DOHH2 (cell line): ENCODE measurements around the gene GPATCH3.
"Not testable (repeated sequence)": the region's sequence is repeated elsewhere in the genome, so short reads cannot be mapped to it uniquely, and the experiment has no call there.

Experiments used
- H3F3A ChIP-seq: fragments of 200-600 bp; sonication (generic), shearing (Covaris generic); 2 replicates; pipeline ENCODE4 v1.6.0; 2016; ENCODE audit warnings: antibody characterized with exemption, mild to moderate bottlenecking; ENCODE audit not compliant: control insufficient read depth, insufficient read depth
- H3K27ac ChIP-seq: fragments of 200-600 bp; sonication (generic); 2 replicates; pipeline ENCODE4 v1.5.1; 2014; ENCODE audit warnings: low read depth, mild to moderate bottlenecking, low read length, moderate library complexity
- H3K27me3 ChIP-seq: fragments of 200-600 bp; sonication (generic); 2 replicates; pipeline ENCODE4 v1.6.1; 2014; ENCODE audit warnings: mild to moderate bottlenecking, low read length, mixed read lengths; ENCODE audit not compliant: control insufficient read depth
- H3K36me3 ChIP-seq: fragments of 200-600 bp; sonication (generic); 2 replicates; pipeline ENCODE4 v1.6.1; 2014; ENCODE audit warnings: mild to moderate bottlenecking, low read length, moderate library complexity, mixed read lengths; ENCODE audit not compliant: control insufficient read depth
- H3K4me1 ChIP-seq: fragments of 200-600 bp; sonication (generic); 2 replicates; pipeline ENCODE4 v1.6.1; 2014; ENCODE audit warnings: mild to moderate bottlenecking, low read length, mixed read lengths; ENCODE audit not compliant: control insufficient read depth
- H3K4me2 ChIP-seq: fragments of 200-600 bp; sonication (generic); 2 replicates; pipeline ENCODE4 v1.6.0; 2014; ENCODE audit warnings: mild to moderate bottlenecking, low read length, moderate library complexity
- H3K4me3 ChIP-seq: fragments of 200-600 bp; sonication (generic); 2 replicates; pipeline ENCODE4 v1.5.1; 2014; ENCODE audit warnings: mild to moderate bottlenecking, low read length, mixed read lengths
- H3K79me2 ChIP-seq: fragments of 200-600 bp; sonication (generic); 2 replicates; pipeline ENCODE4 v1.6.1; 2014; ENCODE audit warnings: mild to moderate bottlenecking, low read length, mixed read lengths; ENCODE audit not compliant: control insufficient read depth
- H3K9me2 ChIP-seq: fragments of 200-600 bp; sonication (generic); replicated peaks from 2 replicates; pipeline ENCODE4 v1.6.1; 2014; ENCODE audit warnings: mild to moderate bottlenecking, low read length, mixed read lengths; ENCODE audit not compliant: control insufficient read depth
- H3K9me3 ChIP-seq: fragments of 200-600 bp; sonication (generic); 2 replicates; pipeline ENCODE4 v1.6.1; 2014; ENCODE audit warnings: antibody characterized with exemption, low read length, mixed read lengths; ENCODE audit not compliant: control insufficient read depth, insufficient read depth
- H4K20me1 ChIP-seq: fragments of 200-600 bp; sonication (generic); 2 replicates; pipeline ENCODE4 v1.6.0; 2014; ENCODE audit warnings: low read depth, mild to moderate bottlenecking, antibody characterized with exemption, low read length, moderate library complexity; ENCODE audit not compliant: control insufficient read depth, insufficient read depth
- EZH2phosphoT487 ChIP-seq: fragments of 200-600 bp; sonication (generic); IDR thresholded peaks from 2 replicates; pipeline ENCODE4 v1.6.1; 2017; ENCODE audit warnings: borderline replicate concordance, mild to moderate bottlenecking, antibody characterized with exemption, low read length, moderate library complexity, mixed read lengths
- TF ChIP-seq, protein P1 (sequence below): fragments of 200-600 bp; sonication (generic); IDR thresholded peaks from one replicate; pipeline ENCODE4 v1.5.1; 2014; ENCODE audit warnings: antibody characterized with exemption, mild to moderate bottlenecking, low read depth, low read length; ENCODE audit not compliant: poor library complexity, severe bottlenecking

Gene GPATCH3, protein sequence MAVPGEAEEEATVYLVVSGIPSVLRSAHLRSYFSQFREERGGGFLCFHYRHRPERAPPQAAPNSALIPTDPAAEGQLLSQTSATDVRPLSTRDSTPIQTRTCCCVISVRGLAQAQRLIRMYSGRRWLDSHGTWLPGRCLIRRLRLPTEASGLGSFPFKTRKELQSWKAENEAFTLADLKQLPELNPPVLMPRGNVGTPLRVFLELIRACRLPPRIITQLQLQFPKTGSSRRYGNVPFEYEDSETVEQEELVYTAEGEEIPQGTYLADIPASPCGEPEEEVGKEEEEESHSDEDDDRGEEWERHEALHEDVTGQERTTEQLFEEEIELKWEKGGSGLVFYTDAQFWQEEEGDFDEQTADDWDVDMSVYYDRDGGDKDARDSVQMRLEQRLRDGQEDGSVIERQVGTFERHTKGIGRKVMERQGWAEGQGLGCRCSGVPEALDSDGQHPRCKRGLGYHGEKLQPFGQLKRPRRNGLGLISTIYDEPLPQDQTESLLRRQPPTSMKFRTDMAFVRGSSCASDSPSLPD

DNA sequence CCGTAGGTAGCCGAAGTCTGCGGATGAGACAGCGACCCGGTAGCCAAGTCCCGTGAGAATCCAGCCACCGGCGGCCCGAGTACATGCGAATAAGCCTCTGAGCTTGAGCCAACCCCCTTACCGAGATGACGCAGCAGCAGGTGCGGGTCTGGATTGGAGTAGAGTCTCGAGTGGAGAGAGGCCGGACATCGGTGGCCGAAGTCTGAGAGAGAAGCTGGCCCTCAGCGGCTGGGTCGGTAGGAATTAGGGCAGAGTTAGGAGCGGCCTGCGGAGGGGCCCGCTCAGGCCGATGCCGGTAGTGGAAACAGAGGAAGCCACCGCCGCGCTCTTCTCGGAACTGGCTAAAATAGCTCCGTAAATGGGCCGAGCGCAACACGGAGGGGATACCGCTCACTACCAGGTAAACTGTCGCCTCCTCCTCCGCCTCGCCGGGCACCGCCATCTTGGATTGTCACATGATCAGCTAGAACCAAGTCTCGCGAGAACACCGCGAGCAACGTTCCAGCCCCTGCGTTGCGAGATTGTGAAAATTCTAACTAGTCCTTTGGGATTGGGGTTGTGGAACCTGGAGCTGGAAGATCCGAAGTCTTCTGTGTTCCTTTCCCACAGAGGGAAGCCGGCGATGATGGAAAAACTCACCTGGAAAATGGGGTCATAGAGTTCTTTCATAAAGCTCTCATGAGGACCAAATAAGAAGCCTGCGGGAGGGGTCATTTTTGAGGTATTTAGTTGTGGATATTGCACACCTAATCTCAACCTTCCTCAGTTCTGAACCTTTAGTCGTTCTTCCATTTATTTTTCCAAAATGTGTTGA is at the start of gene GPATCH3:
GPATCH3 (minus strand) TSS at position 467 of the 814 bp plus-strand sequence; CDS start at position 442, 25 bp downstream.
- Histone ChIP-seq H3K36me3 (peaks cover 3% of the 10 kb centered on the region; the same call in 1 of the 2 replicates), H3K4me2 (peak within 1 kb of the TSS; percentile 64), H3K27ac (peak within 1 kb of the TSS; percentile 35; the same call in 1 of the 2 replicates), H3K27me3 (no peaks in the 10 kb centered on the region), H3K9me2 (no peaks in the 10 kb centered on the region), H4K20me1 (no peaks in the 10 kb centered on the region), H3K4me3 (peak within 1 kb of the TSS; percentile 85), H3F3A (no peaks in the 10 kb centered on the region), H3K4me1 (peaks cover 14% of the 10 kb centered on the region), H3K79me2 (peaks cover 34% of the 10 kb centered on the region), H3K9me3 (no peaks in the 10 kb centered on the region)
- TF ChIP-seq, protein P1, sequence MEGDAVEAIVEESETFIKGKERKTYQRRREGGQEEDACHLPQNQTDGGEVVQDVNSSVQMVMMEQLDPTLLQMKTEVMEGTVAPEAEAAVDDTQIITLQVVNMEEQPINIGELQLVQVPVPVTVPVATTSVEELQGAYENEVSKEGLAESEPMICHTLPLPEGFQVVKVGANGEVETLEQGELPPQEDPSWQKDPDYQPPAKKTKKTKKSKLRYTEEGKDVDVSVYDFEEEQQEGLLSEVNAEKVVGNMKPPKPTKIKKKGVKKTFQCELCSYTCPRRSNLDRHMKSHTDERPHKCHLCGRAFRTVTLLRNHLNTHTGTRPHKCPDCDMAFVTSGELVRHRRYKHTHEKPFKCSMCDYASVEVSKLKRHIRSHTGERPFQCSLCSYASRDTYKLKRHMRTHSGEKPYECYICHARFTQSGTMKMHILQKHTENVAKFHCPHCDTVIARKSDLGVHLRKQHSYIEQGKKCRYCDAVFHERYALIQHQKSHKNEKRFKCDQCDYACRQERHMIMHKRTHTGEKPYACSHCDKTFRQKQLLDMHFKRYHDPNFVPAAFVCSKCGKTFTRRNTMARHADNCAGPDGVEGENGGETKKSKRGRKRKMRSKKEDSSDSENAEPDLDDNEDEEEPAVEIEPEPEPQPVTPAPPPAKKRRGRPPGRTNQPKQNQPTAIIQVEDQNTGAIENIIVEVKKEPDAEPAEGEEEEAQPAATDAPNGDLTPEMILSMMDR: no peak
- TF ChIP-seq EZH2phosphoT487: no peak

DNA sequence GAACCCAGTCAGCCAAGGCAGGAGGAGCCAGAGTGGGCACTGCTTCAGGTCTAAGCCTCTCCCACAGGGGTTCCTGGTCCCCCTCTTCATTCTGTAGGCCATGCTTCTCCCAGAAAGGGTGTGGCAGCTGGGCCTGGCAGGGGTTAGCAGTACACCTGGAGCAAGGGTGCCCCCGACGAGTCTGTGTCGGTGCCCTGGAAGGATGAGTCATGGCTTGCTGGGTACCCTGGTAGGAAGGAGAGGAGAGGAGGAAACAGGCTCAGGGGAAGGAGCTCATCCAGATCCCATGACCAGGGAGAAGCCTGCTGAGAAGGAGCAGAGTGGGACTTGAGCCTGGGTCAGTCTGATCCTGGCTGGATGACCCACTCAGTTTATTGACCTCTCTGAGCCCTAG is 49.7 kb upstream of the GPATCH3 start:
- H3K4me2 ChIP-seq: no peak overlapping the region
- peaks cover 14% of the 10 kb centered on the region for H3K36me3 ChIP-seq

DNA sequence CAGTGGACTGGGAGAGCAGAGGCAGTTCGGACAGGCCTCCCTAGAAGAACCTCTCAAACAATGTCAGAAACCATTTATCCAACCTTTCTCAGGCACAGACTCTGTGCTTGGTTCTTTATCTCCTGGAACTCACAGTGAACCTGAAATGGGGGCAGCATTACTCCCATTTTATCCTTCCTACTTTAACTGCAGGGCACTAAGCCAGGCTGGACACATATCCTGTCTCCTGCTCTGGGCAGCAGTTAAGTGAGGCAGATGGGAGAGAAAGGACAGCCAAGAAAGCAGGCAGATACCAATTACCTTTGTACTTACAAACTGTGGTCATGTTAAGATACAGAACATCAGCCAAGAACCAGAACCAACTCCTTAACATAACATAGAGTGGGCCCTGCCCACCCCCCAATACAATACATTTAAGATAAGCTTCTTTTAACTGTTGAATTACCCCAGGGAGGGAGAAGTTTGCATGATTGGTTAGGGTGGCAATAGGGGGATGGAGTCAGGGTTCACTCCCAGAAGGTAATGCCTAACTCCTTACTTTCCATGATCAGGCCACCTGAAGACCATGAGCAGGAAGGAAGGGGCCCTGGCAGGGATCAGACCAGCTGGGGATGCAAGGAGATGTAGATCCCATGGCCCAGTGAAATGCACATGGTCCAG is 49.1 kb upstream of the GPATCH3 start:
- no peaks in the 10 kb centered on the region for H4K20me1 ChIP-seq
- no peak overlapping the region for H3K4me2 ChIP-seq
- H3K9me2 ChIP-seq: no peaks in the 10 kb centered on the region
- H3K27me3 ChIP-seq: no peaks in the 10 kb centered on the region
- no peaks in the 10 kb centered on the region for H3K79me2 ChIP-seq
- peaks cover 15% of the 10 kb centered on the region for H3K36me3 ChIP-seq
- H3F3A ChIP-seq: no peaks in the 10 kb centered on the region
- no peak overlapping the region for H3K27ac ChIP-seq
- no peak overlapping the region for H3K4me3 ChIP-seq
- H3K9me3 ChIP-seq: no peaks in the 10 kb centered on the region
- no peak for TF ChIP-seq EZH2phosphoT487
- TF ChIP-seq, protein P1: no peak
- H3K4me1 ChIP-seq: no peaks in the 10 kb centered on the region

More for the DNA sequence above, 49.7 kb upstream of the GPATCH3 start:
- TF ChIP-seq, protein P1: no peak
- no peak for TF ChIP-seq EZH2phosphoT487
- no peaks in the 10 kb centered on the region for H3F3A ChIP-seq
- no peaks in the 10 kb centered on the region for H3K27me3 ChIP-seq
- H3K79me2 ChIP-seq: no peaks in the 10 kb centered on the region
- no peak overlapping the region for H3K4me3 ChIP-seq
- no peaks in the 10 kb centered on the region for H4K20me1 ChIP-seq
- no peaks in the 10 kb centered on the region for H3K9me2 ChIP-seq
- no peak overlapping the region for H3K27ac ChIP-seq
- no peaks in the 10 kb centered on the region for H3K4me1 ChIP-seq
- H3K9me3 ChIP-seq: no peaks in the 10 kb centered on the region

DNA sequence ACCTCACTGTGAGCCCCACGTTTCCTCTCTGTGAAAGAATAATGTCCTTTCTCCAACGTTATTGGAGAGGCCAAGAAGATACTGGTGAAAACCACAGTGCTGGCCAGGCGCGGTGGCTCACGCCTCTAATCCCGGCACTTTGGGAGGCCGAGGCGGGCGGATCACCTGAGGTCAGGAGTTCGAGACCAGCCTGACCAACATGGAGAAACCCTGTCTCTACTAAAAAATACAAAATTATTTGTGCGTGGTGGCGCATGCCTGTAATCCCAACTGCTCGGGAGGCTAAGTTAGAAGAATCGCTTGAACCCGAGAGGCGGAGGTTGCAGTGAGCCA is 48.4 kb upstream of the GPATCH3 start:
- not testable (repeated sequence) for H3K9me2 ChIP-seq, H3F3A ChIP-seq, H3K4me2 ChIP-seq, H3K9me3 ChIP-seq, H3K79me2 ChIP-seq, H3K27ac ChIP-seq, H3K4me1 ChIP-seq, H3K27me3 ChIP-seq, H4K20me1 ChIP-seq, H3K4me3 ChIP-seq
- H3K36me3 ChIP-seq: peaks cover 16% of the 10 kb centered on the region
